ENCODE data around the gene ZNF385D. TPM values are rescaled to one million over a fixed set of nuclear protein-coding genes. Genes with fewer than 3 reads are reported as not detected.

The ZNF385D gene
- total and polyA plus RNA-seq, 2 experiments from 2014 or later, result 2.7 to 12.3 TPM

- no peak overlapping the region for H3K4me2 ChIP-seq
- Mint-ChIP-seq H3K36me3 (ENCODE audit: low read depth) (no peaks in the 10 kb centered on the region), H3K4me1 (peaks cover 9% of the 10 kb centered on the region)
Observed at GRCh38 chr3:21526461-21526860, 224.5 kb downstream of the ZNF385D start.

GRCh38 chr3:21524133-21524532 lies 226.9 kb downstream of the ZNF385D start:
- no peak overlapping the region for H3K4me2 ChIP-seq
- H3K4me3 ChIP-seq, result no peak overlapping the region
- no peaks in the 10 kb centered on the region for H3K36me3 ChIP-seq (ENCODE audit: insufficient read depth)
- H3K9me2 ChIP-seq (ENCODE audit: insufficient read depth), result no peaks in the 10 kb centered on the region
- H3K4me3 Mint-ChIP-seq, result no peak overlapping the region
- H3K27me3 Mint-ChIP-seq (ENCODE audit: insufficient read depth, low read depth, poor library complexity), result no peaks in the 10 kb centered on the region
- H3K27me3 ChIP-seq (ENCODE audit: insufficient read depth), result no peaks in the 10 kb centered on the region
- H4K20me1 ChIP-seq (replicated peaks; ENCODE audit: insufficient read depth), result no peaks in the 10 kb centered on the region
- H3K79me2 ChIP-seq (replicated peaks; ENCODE audit: insufficient read depth), result no peaks in the 10 kb centered on the region
- DNase-seq (ENCODE audit: low spot score) (no peak), ATAC-seq (no peak)
- peaks cover 9% of the 10 kb centered on the region for H3K4me1 Mint-ChIP-seq
- H3K36me3 Mint-ChIP-seq (ENCODE audit: low read depth), result no peaks in the 10 kb centered on the region
- H3K27ac ChIP-seq (ENCODE audit: low read depth), result no peak overlapping the region
- H2AFZ ChIP-seq, result no peak overlapping the region
- H3F3A ChIP-seq (replicated peaks; ENCODE audit: low read depth), result no peaks in the 10 kb centered on the region
- H3K4me1 ChIP-seq (ENCODE audit: insufficient read depth), result no peaks in the 10 kb centered on the region; the same call in 1 of the 2 replicates
- no peaks in the 10 kb centered on the region for H3K9me3 Mint-ChIP-seq
- H3K27ac Mint-ChIP-seq, result no peak overlapping the region; the same call in 1 of the 2 replicates
- no peak for TF ChIP-seq ZNF331 (CRISPR knock-in tag; IDR thresholded peaks at IDR 0.05; ENCODE audit: low read depth)
- TF ChIP-seq REST (IDR thresholded peaks at IDR 0.05; ENCODE audit: unreplicated experiment), result no peak
- TF ChIP-seq NANOG (IDR thresholded peaks at IDR 0.05; ENCODE audit: borderline replicate concordance), result no peak
- TF ChIP-seq ETS1 (IDR thresholded peaks at IDR 0.05), result no peak
- no peak for TF ChIP-seq JUNB (IDR thresholded peaks at IDR 0.05; ENCODE audit: unreplicated experiment)
- TF ChIP-seq EZH2 (IDR thresholded peaks at IDR 0.05; ENCODE audit: low read depth, unreplicated experiment), result no peak
- TF ChIP-seq EZH2phosphoT487 (IDR thresholded peaks at IDR 0.05; ENCODE audit: unreplicated experiment), result no peak
- TF ChIP-seq STAT1 (IDR thresholded peaks at IDR 0.05; ENCODE audit: unreplicated experiment), result no peak

More at GRCh38 chr3:21526461-21526860, 224.5 kb downstream of the ZNF385D start:
- no peaks in the 10 kb centered on the region for H3K27me3 Mint-ChIP-seq (ENCODE audit: insufficient read depth, low read depth, poor library complexity)
- H3K27ac Mint-ChIP-seq, result no peak overlapping the region
- Histone ChIP-seq H3F3A (replicated peaks; ENCODE audit: low read depth) (no peaks in the 10 kb centered on the region), H3K4me1 (ENCODE audit: insufficient read depth) (no peaks in the 10 kb centered on the region; the same call in 1 of the 2 replicates), H3K79me2 (replicated peaks; ENCODE audit: insufficient read depth) (no peaks in the 10 kb centered on the region), H2AFZ (no peak overlapping the region), H3K36me3 (ENCODE audit: insufficient read depth) (no peaks in the 10 kb centered on the region), H3K9me2 (ENCODE audit: insufficient read depth) (peaks cover 8% of the 10 kb centered on the region; the same call in 1 of the 2 replicates), H3K27ac (ENCODE audit: low read depth) (no peak overlapping the region), H3K27me3 (ENCODE audit: insufficient read depth) (no peaks in the 10 kb centered on the region), H4K20me1 (replicated peaks; ENCODE audit: insufficient read depth) (no peaks in the 10 kb centered on the region), H3K4me3 (no peak overlapping the region)
- ATAC-seq (no peak), DNase-seq (ENCODE audit: low spot score) (no peak)
- H3K4me3 Mint-ChIP-seq, result no peak overlapping the region
- TF ChIP-seq NANOG (IDR thresholded peaks at IDR 0.05; ENCODE audit: borderline replicate concordance) (no peak), POLR2AphosphoS5 (IDR thresholded peaks at IDR 0.05; ENCODE audit: low read depth) (no peak), EZH2phosphoT487 (IDR thresholded peaks at IDR 0.05; ENCODE audit: unreplicated experiment) (no peak), ETS1 (IDR thresholded peaks at IDR 0.05) (no peak)
- no peaks in the 10 kb centered on the region for H3K9me3 Mint-ChIP-seq

Measured in GM23338 (cell line).